A549 (cell line): ENCODE measurements around the gene C1orf174. TPM values are rescaled to one million over a fixed set of nuclear protein-coding genes. Genes with fewer than 3 reads are reported as not detected.

Source experiments
- ATAC-seq, 2 experiments: fragments of 200-7000 bp in 1 of 2; fragments of >200 bp in 1 of 2; cut with Nextera tagmentation in 1 of 2; cut with Tn5 transposase in 1 of 2; 3 replicates each; pipeline versions ENCODE4 v1.8.0 to v1.9.1; 2018 to 2020; ENCODE audit warnings: mild to moderate bottlenecking in 1 of 2, moderate library complexity in 1 of 2
- CTCF ChIA-PET: fragments of 300-600 bp; sonication (Branson Sonifier 250); formaldehyde crosslinking; extraction: SDS; loops from one replicate; lab custom pipeline; 2021; ENCODE audit warnings: antibody characterized with exemption, inconsistent platforms; lab: Yijun Ruan, JAX
- POLR2A ChIA-PET: fragments of 350-600 bp; formaldehyde crosslinking; extraction: SDS; loops from one replicate; lab custom pipeline; 2021; ENCODE audit warnings: antibody characterized with exemption, inconsistent platforms; lab: Yijun Ruan, JAX
- DNase-seq, 2 experiments: peaks; one replicate each; pipeline versions ENCODE4 v3.0.0 to v3.0.0-alpha.2; 2011 to 2016; ENCODE audit warnings: low read depth in 1 of 2, low spot score in 1 of 2
- FAIRE-seq: peaks from 2 replicates; lab custom pipeline; 2011; peaks lifted over from hg19 to GRCh38; lab: Jason Lieb, UNC
- H3K27ac ChIP-seq, 2 experiments: fragments of >200 bp; sonication (Bioruptor Twin); formaldehyde crosslinking; 3 replicates each; pipeline ENCODE4 v1.5.1; 2016 to 2017
- H3K4me1 ChIP-seq: fragments of >200 bp; sonication (Bioruptor Twin); formaldehyde crosslinking; 3 replicates; pipeline ENCODE4 v1.6.1; 2016
- H3K4me2 ChIP-seq: fragments of >200 bp; sonication (Bioruptor Twin); formaldehyde crosslinking; 3 replicates; pipeline ENCODE4 v1.6.1; 2016
- H3K4me3 ChIP-seq: fragments of >200 bp; sonication (Bioruptor Twin); formaldehyde crosslinking; 3 replicates; pipeline ENCODE4 v1.5.1; 2016
- H3K9me3 ChIP-seq: fragments of >200 bp; sonication (Bioruptor Twin); formaldehyde crosslinking; 3 replicates; pipeline ENCODE4 v1.6.1; 2016
- BHLHE40 ChIP-seq: IDR thresholded peaks from 2 replicates; pipeline ENCODE4 v1.6.1; 2012; ENCODE audit warnings: low read depth, low read length, inconsistent platforms
- FOSB ChIP-seq: fragments of 250-450 bp; sonication (Bioruptor Pico); IDR thresholded peaks from 2 replicates; pipeline ENCODE4 v1.5.0; 2020; ENCODE audit warnings: mild to moderate bottlenecking, moderate library complexity
- FOXS1 ChIP-seq: fragments of 250-450 bp; sonication (Bioruptor Pico); IDR thresholded peaks from 2 replicates; pipeline ENCODE4 v1.5.0; 2020; ENCODE audit warnings: mild to moderate bottlenecking, moderate library complexity
- GATA3 ChIP-seq: IDR thresholded peaks from 2 replicates; pipeline ENCODE4 v1.6.1; 2012; ENCODE audit warnings: borderline replicate concordance
- MAFK ChIP-seq: fragments of 450-650 bp; IDR thresholded peaks from 2 replicates; pipeline ENCODE4 v1.6.1; 2014; ENCODE audit not compliant: partially characterized antibody
- MYC ChIP-seq: IDR thresholded peaks from 2 replicates; pipeline ENCODE4 v1.6.1; 2012; ENCODE audit warnings: mild to moderate bottlenecking, inconsistent platforms, low read length, improper control_type of control experiment, borderline replicate concordance
- NR3C1 ChIP-seq: fragments of >200 bp; sonication (Bioruptor Twin); formaldehyde crosslinking; IDR thresholded peaks from 3 replicates; pipeline ENCODE4 v1.6.1; 2017
- POLR2AphosphoS2 ChIP-seq: conservative IDR thresholded peaks from 2 replicates; pipeline ENCODE4 v1.6.1; 2012; ENCODE audit warnings: low read length, improper control_type of control experiment, inconsistent platforms
- RAD21 ChIP-seq, 2 experiments: fragments of >200 bp in 1 of 2; sonication (Bioruptor Twin) in 1 of 2; formaldehyde crosslinking in 1 of 2; IDR thresholded peaks in 1 of 2; conservative IDR thresholded peaks in 1 of 2; 2 replicates in 1 of 2; 3 replicates in 1 of 2; pipeline ENCODE4 v1.6.1; 2012 to 2018; ENCODE audit warnings: inconsistent platforms in 1 of 2
- RNF2 ChIP-seq: fragments of 200-600 bp; sonication (generic); IDR thresholded peaks from 2 replicates; pipeline ENCODE4 v1.6.1; 2016; ENCODE audit warnings: low read depth, mild to moderate bottlenecking, antibody characterized with exemption, moderate library complexity, borderline replicate concordance
- SREBF2 ChIP-seq: fragments of 450-650 bp; IDR thresholded peaks from 2 replicates; pipeline ENCODE4 v1.6.1; 2014; ENCODE audit warnings: mild to moderate bottlenecking, moderate library complexity
- TFCP2L1 ChIP-seq: fragments of 250-450 bp; sonication (Bioruptor Pico); IDR thresholded peaks from 2 replicates; pipeline ENCODE4 v1.5.0; 2021; ENCODE audit warnings: mild to moderate bottlenecking
- ZC3H11A ChIP-seq: fragments of 450-650 bp; IDR thresholded peaks from 2 replicates; pipeline ENCODE4 v1.6.1; 2014; ENCODE audit warnings: antibody characterized with exemption, mild to moderate bottlenecking
- ZFP36 ChIP-seq: fragments of 450-650 bp; IDR thresholded peaks from 2 replicates; pipeline ENCODE4 v1.6.1; 2014; ENCODE audit warnings: borderline replicate concordance; ENCODE audit not compliant: partially characterized antibody
- ZNF302 ChIP-seq: fragments of 250-450 bp; sonication (Bioruptor Pico); IDR thresholded peaks from 2 replicates; pipeline ENCODE4 v1.9.0; 2021; ENCODE audit warnings: inconsistent platforms, mild to moderate bottlenecking, moderate library complexity
- WGBS: methylation state at CpG from one replicate; pipeline ENCODE4 v1.1.6; 2017; ENCODE audit errors: missing lambda C conversion rate; 5-methylcytosine and 5-hydroxymethylcytosine counted together
- polyA plus RNA-seq, 4 experiments: library from polyadenylated mRNA; depleted of rRNA in 3 of 4; stranded (reverse); fragments of >200 nt; fragmentation: RNase III in 1 of 4; extraction: RNeasy Plus Mini Kit Qiagen cat#74134 plus additional on column Dnase treatment in 1 of 4; gene quantifications; 2 replicates in 3 of 4; 3 replicates in 1 of 4; pipeline ENCODE4 v1.2.3, GENCODE V29; 2011 to 2017
- TF ChIP-seq, protein P1 (sequence below): fragments of 150-350 bp; IDR thresholded peaks from 2 replicates; pipeline ENCODE4 v1.6.1; 2014; ENCODE audit warnings: low read depth, mild to moderate bottlenecking, low read length
- TF ChIP-seq, protein P2 (sequence below): IDR thresholded peaks from 2 replicates; pipeline ENCODE4 v1.6.1; 2012
- TF ChIP-seq, protein P3 (sequence below): fragments of 450-650 bp; IDR thresholded peaks from 2 replicates; pipeline ENCODE4 v1.6.1; 2014; ENCODE audit warnings: antibody characterized with exemption
- TF ChIP-seq, protein P4 (sequence below): IDR thresholded peaks from 2 replicates; pipeline ENCODE4 v1.6.1; 2012; ENCODE audit warnings: low read depth, borderline replicate concordance
- TF ChIP-seq, protein P5 (sequence below): fragments of 200-600 bp; sonication (generic); IDR thresholded peaks from 2 replicates; pipeline ENCODE4 v1.6.1; 2016; ENCODE audit warnings: antibody characterized with exemption, mild to moderate bottlenecking, moderate library complexity

Gene C1orf174
- polyA plus RNA-seq, 2 of the 4 experiments (the other 2 are of a cell fraction), result 23.9 to 29.7 TPM

DNA sequence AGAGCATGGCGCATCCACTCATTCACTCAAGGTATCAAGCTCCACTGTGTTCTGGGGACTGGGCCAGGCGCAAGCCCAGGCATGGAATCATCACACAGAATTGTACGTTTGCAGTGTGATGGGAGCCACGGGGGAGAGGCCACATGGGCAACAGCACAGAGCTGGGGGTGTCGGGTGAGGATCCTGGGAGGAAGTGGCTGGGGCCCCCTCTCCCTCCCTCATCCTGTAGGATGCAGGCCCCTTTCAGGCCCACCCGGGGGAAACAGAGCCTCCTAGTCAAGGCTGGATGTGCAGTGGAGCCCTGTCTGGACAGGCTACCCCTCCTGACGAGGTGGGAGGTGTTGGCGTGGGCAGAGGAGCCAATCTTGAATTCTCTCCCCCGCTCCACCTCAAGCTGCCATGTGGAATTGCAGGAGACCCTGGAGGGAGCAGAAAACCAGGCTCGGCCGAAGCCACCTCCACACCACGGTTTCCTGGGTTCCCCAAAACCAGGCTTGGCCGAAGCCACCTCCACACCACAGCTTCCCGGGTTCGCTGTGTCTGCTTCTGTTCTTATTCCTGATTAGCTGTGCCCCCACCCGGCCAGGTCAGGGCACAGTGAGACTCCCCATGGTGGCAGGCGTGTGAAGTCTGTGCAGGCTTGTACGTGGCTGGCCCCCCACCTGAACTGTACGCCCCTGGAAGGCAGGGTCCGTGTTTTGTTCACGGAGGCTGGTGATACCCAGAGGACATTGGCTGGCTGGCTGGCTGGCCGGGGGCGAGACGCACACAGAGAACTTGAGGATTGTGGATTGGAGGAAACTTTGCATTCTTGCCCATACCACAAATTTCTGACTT lies 4.2 kb upstream of the C1orf174 start:
- TF ChIP-seq ZC3H11A (no peak), MAFK (no peak), RNF2 (no peak), ZNF302 (no peak), GATA3 (no peak), POLR2AphosphoS2 (no peak), ZFP36 (no peak)
- TF ChIP-seq, protein P1, sequence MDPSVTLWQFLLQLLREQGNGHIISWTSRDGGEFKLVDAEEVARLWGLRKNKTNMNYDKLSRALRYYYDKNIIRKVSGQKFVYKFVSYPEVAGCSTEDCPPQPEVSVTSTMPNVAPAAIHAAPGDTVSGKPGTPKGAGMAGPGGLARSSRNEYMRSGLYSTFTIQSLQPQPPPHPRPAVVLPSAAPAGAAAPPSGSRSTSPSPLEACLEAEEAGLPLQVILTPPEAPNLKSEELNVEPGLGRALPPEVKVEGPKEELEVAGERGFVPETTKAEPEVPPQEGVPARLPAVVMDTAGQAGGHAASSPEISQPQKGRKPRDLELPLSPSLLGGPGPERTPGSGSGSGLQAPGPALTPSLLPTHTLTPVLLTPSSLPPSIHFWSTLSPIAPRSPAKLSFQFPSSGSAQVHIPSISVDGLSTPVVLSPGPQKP, result no peak
- TF ChIP-seq, protein P2, sequence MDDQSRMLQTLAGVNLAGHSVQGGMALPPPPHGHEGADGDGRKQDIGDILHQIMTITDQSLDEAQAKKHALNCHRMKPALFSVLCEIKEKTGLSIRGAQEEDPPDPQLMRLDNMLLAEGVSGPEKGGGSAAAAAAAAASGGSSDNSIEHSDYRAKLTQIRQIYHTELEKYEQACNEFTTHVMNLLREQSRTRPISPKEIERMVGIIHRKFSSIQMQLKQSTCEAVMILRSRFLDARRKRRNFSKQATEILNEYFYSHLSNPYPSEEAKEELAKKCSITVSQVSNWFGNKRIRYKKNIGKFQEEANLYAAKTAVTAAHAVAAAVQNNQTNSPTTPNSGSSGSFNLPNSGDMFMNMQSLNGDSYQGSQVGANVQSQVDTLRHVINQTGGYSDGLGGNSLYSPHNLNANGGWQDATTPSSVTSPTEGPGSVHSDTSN, result no peak
- TF ChIP-seq, all 56 proteins: peak for 0
- ChIA-PET CTCF (interaction anchor here (1.0 kb wide), 1 partner anchor 47 kb away, joined by 4 read pairs; the partner anchor contains the start of gene DFFB), POLR2A (no interaction called here)
- Histone ChIP-seq H3K27ac (no peak overlapping the region), H3K4me1 (no peaks in the 10 kb centered on the region), H3K9me3 (no peaks in the 10 kb centered on the region), H3K4me3 (no peak overlapping the region), H3K4me2 (no peak overlapping the region)
- ATAC-seq (no peak), FAIRE-seq (no peak), DNase-seq (no peak)
- WGBS, result 81% methylated on average over 16 of the region's 24 CpGs

DNA sequence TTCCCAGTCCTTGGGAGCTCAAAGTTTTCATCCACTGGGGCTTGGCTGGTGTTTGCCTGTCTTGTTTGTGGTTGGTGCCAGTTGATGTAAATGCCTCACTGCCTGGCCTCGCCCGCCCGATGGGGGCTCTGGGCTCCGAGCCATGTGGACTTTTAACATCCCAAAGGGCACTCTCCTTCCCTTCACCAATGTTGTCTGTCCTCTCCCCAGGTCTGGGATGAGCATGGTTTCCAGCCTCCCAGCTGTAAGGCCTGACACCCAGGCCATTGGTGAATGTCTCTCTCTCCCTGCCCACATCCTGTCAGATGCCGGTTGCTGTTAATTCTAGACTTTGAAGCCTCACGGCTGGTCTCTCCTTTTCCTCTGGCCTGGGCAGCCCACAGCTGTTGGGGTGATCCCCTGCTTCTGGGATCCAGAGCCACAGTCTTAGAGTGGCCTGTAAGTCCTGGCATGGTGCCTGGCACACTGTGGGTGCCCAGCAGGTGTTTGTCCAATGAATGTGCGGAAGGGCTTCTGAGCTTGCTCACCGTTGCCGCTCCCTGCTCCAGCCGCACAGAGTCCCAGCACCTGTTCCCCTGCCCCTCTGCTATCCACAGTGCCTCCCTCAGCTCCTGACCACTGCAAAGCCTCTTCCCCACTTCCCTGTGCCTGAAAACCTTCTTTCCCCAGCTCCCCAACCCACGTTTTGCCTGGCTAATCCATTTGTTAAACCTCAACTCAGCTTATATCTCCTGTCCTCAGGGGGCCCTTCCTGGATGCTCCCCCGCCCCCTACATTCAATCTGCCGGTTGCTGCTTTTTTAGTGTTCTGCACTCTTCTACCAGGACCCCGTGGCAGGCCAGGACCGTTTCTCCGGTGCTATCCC lies 3.3 kb upstream of the C1orf174 start:
- ATAC-seq (no peak), DNase-seq (no peak), FAIRE-seq (no peak)
- 80% methylated on average over 13 of the region's 16 CpGs for WGBS
- no peaks in the 10 kb centered on the region for H3K9me3 ChIP-seq
- no peak overlapping the region for H3K4me3 ChIP-seq
- 0 out of 3 replicates have a peak, but pooled peaks cover 3% of the 10 kb centered on the region for H3K4me1 ChIP-seq
- TF ChIP-seq FOXS1 (CRISPR knock-in tag) (no peak), FOSB (CRISPR knock-in tag) (no peak), BHLHE40 (no peak), MYC (no peak), TFCP2L1 (no peak), NR3C1 (no peak), RAD21 (conservative IDR thresholded peaks at IDR 0.05 in 1 of 2, IDR thresholded peaks at IDR 0.05 in 1 of 2) (no peak), SREBF2 (no peak)
- TF ChIP-seq, protein P3, sequence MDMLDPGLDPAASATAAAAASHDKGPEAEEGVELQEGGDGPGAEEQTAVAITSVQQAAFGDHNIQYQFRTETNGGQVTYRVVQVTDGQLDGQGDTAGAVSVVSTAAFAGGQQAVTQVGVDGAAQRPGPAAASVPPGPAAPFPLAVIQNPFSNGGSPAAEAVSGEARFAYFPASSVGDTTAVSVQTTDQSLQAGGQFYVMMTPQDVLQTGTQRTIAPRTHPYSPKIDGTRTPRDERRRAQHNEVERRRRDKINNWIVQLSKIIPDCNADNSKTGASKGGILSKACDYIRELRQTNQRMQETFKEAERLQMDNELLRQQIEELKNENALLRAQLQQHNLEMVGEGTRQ, result no peak
- TF ChIP-seq, protein P4, sequence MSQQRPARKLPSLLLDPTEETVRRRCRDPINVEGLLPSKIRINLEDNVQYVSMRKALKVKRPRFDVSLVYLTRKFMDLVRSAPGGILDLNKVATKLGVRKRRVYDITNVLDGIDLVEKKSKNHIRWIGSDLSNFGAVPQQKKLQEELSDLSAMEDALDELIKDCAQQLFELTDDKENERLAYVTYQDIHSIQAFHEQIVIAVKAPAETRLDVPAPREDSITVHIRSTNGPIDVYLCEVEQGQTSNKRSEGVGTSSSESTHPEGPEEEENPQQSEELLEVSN, result no peak
- TF ChIP-seq, protein P5, sequence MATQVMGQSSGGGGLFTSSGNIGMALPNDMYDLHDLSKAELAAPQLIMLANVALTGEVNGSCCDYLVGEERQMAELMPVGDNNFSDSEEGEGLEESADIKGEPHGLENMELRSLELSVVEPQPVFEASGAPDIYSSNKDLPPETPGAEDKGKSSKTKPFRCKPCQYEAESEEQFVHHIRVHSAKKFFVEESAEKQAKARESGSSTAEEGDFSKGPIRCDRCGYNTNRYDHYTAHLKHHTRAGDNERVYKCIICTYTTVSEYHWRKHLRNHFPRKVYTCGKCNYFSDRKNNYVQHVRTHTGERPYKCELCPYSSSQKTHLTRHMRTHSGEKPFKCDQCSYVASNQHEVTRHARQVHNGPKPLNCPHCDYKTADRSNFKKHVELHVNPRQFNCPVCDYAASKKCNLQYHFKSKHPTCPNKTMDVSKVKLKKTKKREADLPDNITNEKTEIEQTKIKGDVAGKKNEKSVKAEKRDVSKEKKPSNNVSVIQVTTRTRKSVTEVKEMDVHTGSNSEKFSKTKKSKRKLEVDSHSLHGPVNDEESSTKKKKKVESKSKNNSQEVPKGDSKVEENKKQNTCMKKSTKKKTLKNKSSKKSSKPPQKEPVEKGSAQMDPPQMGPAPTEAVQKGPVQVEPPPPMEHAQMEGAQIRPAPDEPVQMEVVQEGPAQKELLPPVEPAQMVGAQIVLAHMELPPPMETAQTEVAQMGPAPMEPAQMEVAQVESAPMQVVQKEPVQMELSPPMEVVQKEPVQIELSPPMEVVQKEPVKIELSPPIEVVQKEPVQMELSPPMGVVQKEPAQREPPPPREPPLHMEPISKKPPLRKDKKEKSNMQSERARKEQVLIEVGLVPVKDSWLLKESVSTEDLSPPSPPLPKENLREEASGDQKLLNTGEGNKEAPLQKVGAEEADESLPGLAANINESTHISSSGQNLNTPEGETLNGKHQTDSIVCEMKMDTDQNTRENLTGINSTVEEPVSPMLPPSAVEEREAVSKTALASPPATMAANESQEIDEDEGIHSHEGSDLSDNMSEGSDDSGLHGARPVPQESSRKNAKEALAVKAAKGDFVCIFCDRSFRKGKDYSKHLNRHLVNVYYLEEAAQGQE, result no peak
- TF ChIP-seq, protein P2, result no peak
- POLR2A ChIA-PET, result no interaction called here
- CTCF ChIA-PET, result interaction anchor here (0.5 to 1.0 kb wide), 2 partner anchors 46 to 1893 kb away, joined by 3 to 4 read pairs; partner anchors contain the start of gene DFFB
- H3K27ac ChIP-seq, result no peak overlapping the region
- no peak overlapping the region for H3K4me2 ChIP-seq
